ENCODE results near the gene NOTCH1.

GRCh38 chr9:136589766-136590763, 44.2 kb upstream of the NOTCH1 start:
- TF ChIP-seq CTCF (IDR thresholded peaks at IDR 0.05) (no peak), POLR2A (IDR thresholded peaks at IDR 0.05) (no peak)

All from thyroid gland (tissue), 4 donors.